Measurements from ENCODE around the gene UNC119. TPM values are rescaled to one million over a fixed set of nuclear protein-coding genes. Genes with fewer than 3 reads are reported as not detected.
A peak's percentile ranks its signal among the peaks of the same experiment; 100 is the strongest.

UNC119 gene
- total RNA-seq, 4 donors from 2014 or later = 17.4 to 25.3 (median 21.1) TPM

DNA sequence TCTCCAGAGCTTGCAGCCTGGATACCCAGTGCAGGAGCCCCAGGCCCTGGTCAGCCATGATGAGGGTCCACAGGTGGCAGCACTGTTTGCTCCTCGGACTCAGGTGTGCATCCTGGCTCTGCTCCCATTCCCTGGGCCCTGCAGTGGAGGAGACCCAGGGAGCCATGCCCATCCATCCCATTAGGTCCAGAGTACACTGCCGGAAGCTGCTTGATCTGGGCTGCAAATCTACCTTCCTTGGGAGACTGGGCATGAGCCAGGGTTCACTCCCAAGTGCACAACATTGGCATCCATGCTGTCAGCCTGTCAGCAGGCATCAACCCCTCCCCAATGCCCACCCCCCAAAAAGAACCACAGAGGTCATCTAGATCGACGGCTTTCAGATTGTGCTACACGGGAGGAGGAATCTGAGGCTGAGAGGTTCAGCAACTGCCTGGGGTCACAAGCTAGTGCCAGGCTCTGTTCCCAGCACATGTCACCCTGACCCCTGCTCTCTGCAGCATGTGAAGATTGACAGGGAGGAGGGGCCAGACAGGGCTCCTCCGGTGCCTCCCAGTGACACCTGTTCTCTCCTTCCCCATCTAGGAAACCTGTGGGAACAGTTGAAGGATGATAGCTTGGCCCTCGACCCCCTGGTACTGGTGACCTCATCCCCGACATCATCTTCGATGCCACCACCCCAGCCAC is 15.7 kb downstream of the UNC119 start:
- Histone ChIP-seq H3K27me3 (peaks cover 0 to under 1% (median 0%) of the 10 kb centered on the region in 4 donors), H3K9me3 (no peaks in the 10 kb centered on the region), H3K27ac (no peak overlapping the region), H3K36me3 (peaks cover 0 to 31% (median 0%) of the 10 kb centered on the region in 3 donors), H3K4me1 (peaks cover 12 to 47% (median 14%) of the 10 kb centered on the region in 3 donors), H3K4me3 (no peak overlapping the region)
- TF ChIP-seq, protein P1, sequence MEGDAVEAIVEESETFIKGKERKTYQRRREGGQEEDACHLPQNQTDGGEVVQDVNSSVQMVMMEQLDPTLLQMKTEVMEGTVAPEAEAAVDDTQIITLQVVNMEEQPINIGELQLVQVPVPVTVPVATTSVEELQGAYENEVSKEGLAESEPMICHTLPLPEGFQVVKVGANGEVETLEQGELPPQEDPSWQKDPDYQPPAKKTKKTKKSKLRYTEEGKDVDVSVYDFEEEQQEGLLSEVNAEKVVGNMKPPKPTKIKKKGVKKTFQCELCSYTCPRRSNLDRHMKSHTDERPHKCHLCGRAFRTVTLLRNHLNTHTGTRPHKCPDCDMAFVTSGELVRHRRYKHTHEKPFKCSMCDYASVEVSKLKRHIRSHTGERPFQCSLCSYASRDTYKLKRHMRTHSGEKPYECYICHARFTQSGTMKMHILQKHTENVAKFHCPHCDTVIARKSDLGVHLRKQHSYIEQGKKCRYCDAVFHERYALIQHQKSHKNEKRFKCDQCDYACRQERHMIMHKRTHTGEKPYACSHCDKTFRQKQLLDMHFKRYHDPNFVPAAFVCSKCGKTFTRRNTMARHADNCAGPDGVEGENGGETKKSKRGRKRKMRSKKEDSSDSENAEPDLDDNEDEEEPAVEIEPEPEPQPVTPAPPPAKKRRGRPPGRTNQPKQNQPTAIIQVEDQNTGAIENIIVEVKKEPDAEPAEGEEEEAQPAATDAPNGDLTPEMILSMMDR (IDR thresholded peaks at IDR 0.05) = no peak
- TF ChIP-seq POLR2A (IDR thresholded peaks at IDR 0.05) = no peak
- 0% methylated on average over 1 of the region's 9 CpGs; no CpG with 5 or more reads in 1 of the 2 donors for WGBS, 2 donors
- DNase-seq = no peak
- intact Hi-C loops (cut with DNase I) = no loop called here

DNA sequence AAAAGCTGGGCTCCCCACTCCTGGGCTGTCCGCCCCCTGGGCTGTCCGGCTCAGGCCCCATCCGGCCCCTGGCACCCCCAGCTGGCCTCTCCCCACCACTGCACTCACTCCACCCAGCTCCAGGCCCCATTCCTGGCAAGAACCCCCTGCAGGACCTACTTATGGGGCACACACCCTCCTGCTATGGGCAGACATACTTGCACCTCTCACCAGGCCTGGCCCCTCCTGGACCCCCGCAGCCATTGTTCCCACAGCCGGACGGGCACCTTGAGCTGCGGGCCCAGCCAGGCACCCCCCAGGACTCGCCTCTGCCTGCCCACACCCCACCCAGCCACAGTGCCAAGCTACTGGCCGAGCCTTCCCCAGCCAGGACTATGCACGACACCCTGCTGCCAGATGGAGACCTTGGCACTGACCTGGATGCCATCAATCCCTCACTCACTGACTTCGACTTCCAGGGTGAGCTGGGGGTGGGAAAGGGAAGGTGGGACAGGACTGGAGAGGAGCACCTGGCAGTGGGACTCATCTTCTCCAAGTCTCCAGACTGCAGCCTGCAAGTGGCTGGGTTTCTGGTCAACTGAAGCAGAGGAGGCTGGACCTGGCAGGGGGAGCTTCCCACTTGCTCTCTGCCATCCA is 17.6 kb downstream of the UNC119 start:
- H3K27ac ChIP-seq = no peak overlapping the region
- 73 to 91% methylated on average over 7 to 9 of the region's 11 CpGs for WGBS, 2 donors
- H3K36me3 ChIP-seq = peaks cover 0 to 43% (median 0%) of the 10 kb centered on the region in 3 donors
- H3K9me3 ChIP-seq = no peaks in the 10 kb centered on the region
- DNase-seq = no peak
- TF ChIP-seq, protein P1 (IDR thresholded peaks at IDR 0.05) = no peak
- TF ChIP-seq POLR2A (IDR thresholded peaks at IDR 0.05) = no peak
- peaks cover 0 to 6% (median 0%) of the 10 kb centered on the region in 4 donors for H3K27me3 ChIP-seq
- no peak overlapping the region for H3K4me3 ChIP-seq
- intact Hi-C loops (cut with DNase I) = no loop called here
- peaks cover 12 to 50% (median 14%) of the 10 kb centered on the region in 3 donors for H3K4me1 ChIP-seq

DNA sequence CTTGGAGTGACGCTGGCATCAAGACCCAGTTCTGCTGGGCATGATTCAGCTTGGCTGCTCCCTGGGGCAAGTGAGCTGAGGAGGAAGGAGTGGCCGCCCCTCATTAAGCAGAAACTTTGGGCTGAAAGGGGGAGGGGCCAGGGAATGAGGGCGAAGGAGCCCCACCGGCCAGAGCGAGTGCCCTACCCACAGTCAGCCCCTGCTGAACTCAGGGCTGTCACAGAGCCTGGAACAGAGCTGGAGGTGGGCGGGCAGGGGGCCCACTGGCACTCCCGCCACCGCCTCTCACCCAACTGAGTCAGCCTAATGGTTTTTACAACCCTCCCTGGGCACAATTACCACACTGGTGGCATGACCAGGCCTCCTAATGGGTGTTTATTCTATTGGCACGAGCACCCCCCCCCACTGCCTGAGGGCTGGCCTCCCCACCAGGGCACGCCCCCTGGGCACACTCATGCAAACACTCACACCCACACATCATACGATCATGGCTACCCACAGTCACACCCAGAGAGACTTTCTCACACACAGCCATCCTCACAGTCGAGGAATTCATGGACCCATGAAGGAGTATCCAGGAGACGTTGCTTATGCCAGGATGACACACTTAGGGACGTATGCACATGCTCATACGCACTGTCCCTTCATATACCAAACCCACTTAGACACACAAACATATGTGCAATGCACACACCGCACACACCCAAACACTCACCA is 19.2 kb downstream of the UNC119 start:
- 20 to 63% methylated on average over 9 to 10 of the region's 16 CpGs for WGBS, 2 donors
- H3K4me3 ChIP-seq = no peak overlapping the region
- peaks cover 15 to 66% (median 21%) of the 10 kb centered on the region in 3 donors for H3K4me1 ChIP-seq
- H3K27ac ChIP-seq = peak overlapping the region; percentile 61 to 84 (median 74)
- H3K36me3 ChIP-seq = peaks cover 0 to 43% (median 0%) of the 10 kb centered on the region in 3 donors
- no peaks in the 10 kb centered on the region for H3K9me3 ChIP-seq
- TF ChIP-seq, protein P1 (IDR thresholded peaks at IDR 0.05) = no peak
- no peak for TF ChIP-seq POLR2A (IDR thresholded peaks at IDR 0.05)
- intact Hi-C loops (cut with DNase I) = no loop called here
- DNase-seq = no peak
- H3K27me3 ChIP-seq = peaks cover 0 to 6% (median 0%) of the 10 kb centered on the region in 4 donors

DNA sequence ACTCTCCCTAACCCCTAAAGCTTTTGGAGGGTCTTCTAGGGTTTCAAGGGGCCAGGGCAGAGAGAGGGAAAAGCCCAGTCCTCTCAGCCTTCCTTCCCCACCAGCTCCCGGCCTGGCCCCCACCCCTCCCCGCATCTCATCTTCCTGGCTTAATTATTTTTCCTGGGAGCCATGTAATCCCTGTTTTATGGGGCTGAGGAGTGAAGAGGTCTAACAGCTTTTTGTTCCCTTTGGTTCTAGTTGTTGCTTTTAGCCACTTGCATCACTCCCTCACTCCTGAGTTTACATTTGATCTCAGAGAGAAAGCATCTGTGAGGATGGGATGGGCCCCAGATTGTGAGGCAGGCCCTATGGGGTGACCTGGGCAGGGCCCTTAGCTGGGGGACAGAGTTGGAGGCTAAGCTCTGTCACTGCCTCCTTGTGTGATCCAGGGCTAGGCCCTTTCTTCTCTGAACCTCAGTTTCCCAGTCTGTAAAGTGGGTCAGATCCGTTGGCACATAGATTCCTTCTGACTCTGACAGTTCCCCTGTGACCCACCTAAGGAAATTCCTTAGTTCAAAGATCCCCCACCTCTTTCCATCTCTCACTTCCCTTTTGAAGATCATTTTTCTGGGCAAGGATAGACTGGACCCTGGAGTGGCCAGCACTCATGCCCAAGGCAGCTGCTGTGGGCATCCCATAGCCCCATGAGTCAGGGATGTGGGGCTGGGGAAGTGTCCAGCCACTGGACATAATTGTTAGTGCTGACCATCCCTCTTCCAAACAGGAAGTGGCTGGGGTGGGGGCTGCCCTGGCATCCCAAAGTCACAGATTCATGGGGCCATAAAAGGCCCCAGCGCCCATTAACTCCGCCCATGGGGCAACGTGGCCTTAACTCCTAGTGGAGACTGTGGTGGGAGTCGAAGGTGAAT is 20.1 kb downstream of the UNC119 start:
- no peaks in the 10 kb centered on the region for H3K9me3 ChIP-seq
- no peak for DNase-seq
- peaks cover 21 to 75% (median 29%) of the 10 kb centered on the region in 3 donors for H3K4me1 ChIP-seq
- H3K36me3 ChIP-seq = peaks cover 0 to 35% (median 0%) of the 10 kb centered on the region in 3 donors
- 52 to 55% methylated on average over 3 of the region's 7 CpGs for WGBS, 2 donors
- intact Hi-C loops (cut with DNase I) = no loop called here
- no peak overlapping the region for H3K4me3 ChIP-seq
- peak overlapping the region in 3 of 4 donors; percentile 72 to 84 (median 77) for H3K27ac ChIP-seq
- peaks cover 0 to 6% (median 0%) of the 10 kb centered on the region in 4 donors for H3K27me3 ChIP-seq
- TF ChIP-seq, protein P1 (IDR thresholded peaks at IDR 0.05) = no peak
- no peak for TF ChIP-seq POLR2A (IDR thresholded peaks at IDR 0.05)
